HS-27A (cell line): ENCODE measurements around the gene MMP1.

Source experiments
- DNase-seq: peaks from one replicate; pipeline ENCODE4 v3.0.0-alpha.2; 2012; ENCODE audit warnings: low read depth, missing footprints

Gene MMP1

GRCh38 chr11:102798012-102798746, at the start of gene MMP1:
Gene MMP1 (minus strand): TSS chr11:102798160. CDS start chr11:102798092, 68 bp downstream.
- no peak for DNase-seq

GRCh38 chr11:102846292-102846691, 48.3 kb upstream of the MMP1 start:
- no peak for DNase-seq

GRCh38 chr11:102843489-102843888, 45.5 kb upstream of the MMP1 start, which contains the start of gene MMP3:
Gene MMP3 (minus strand): TSS chr11:102843609. CDS start chr11:102843546, 63 bp downstream.
- no peak for DNase-seq

GRCh38 chr11:102842930-102843329, 45.0 kb upstream of the MMP1 start:
- no peak for DNase-seq

GRCh38 chr11:102840018-102840417, 42.1 kb upstream of the MMP1 start:
- DNase-seq, result no peak

- DNase-seq, result no peak
Measured at GRCh38 chr11:102837646-102838045, 39.7 kb upstream of the MMP1 start.

GRCh38 chr11:102837156-102837555, 39.2 kb upstream of the MMP1 start:
- DNase-seq, result no peak

GRCh38 chr11:102836290-102836875, 38.4 kb upstream of the MMP1 start:
- DNase-seq, result no peak

GRCh38 chr11:102833731-102834130, 35.8 kb upstream of the MMP1 start:
- no peak for DNase-seq

GRCh38 chr11:102832612-102833011, 34.7 kb upstream of the MMP1 start:
- DNase-seq, result no peak

GRCh38 chr11:102831489-102832440, 33.8 kb upstream of the MMP1 start:
- DNase-seq, result no peak

- DNase-seq, result no peak
Measured at GRCh38 chr11:102831128-102831488, 33.1 kb upstream of the MMP1 start.

- no peak for DNase-seq
Measured at GRCh38 chr11:102830001-102830727, 32.2 kb upstream of the MMP1 start.

- no peak for DNase-seq
Measured at GRCh38 chr11:102829316-102830000, 31.5 kb upstream of the MMP1 start.

GRCh38 chr11:102824556-102824955, 26.6 kb upstream of the MMP1 start:
- no peak for DNase-seq

- DNase-seq, result no peak
Measured at GRCh38 chr11:102819491-102819890, 21.5 kb upstream of the MMP1 start.

GRCh38 chr11:102813484-102813883, 15.5 kb upstream of the MMP1 start:
- no peak for DNase-seq

GRCh38 chr11:102812188-102812587, 14.2 kb upstream of the MMP1 start:
- DNase-seq, result no peak

GRCh38 chr11:102810950-102811660, 13.1 kb upstream of the MMP1 start:
- no peak for DNase-seq

GRCh38 chr11:102809971-102810370, 12.0 kb upstream of the MMP1 start:
- no peak for DNase-seq

GRCh38 chr11:102807921-102808320, 10.0 kb upstream of the MMP1 start:
- DNase-seq, result no peak
